DOHH2 (cell line): ENCODE data around the gene HEXA.

ENCODE experiments used
- CTCF ChIP-seq: fragments of 200-600 bp; sonication (generic); IDR thresholded peaks from one replicate; pipeline ENCODE4 v1.5.1; 2014; ENCODE audit warnings: antibody characterized with exemption, mild to moderate bottlenecking, low read depth, low read length; ENCODE audit not compliant: poor library complexity, severe bottlenecking
- EZH2phosphoT487 ChIP-seq: fragments of 200-600 bp; sonication (generic); IDR thresholded peaks from 2 replicates; pipeline ENCODE4 v1.6.1; 2017; ENCODE audit warnings: borderline replicate concordance, mild to moderate bottlenecking, antibody characterized with exemption, low read length, moderate library complexity, mixed read lengths

- TF ChIP-seq CTCF, result no peak
- no peak for TF ChIP-seq EZH2phosphoT487
These were observed 35.7 kb upstream of the HEXA start for GRCh38 chr15:72411544-72411943.
